GM23338 (cell line): ENCODE measurements around the gene BSPH1. TPM values are rescaled to one million over a fixed set of nuclear protein-coding genes. Genes with fewer than 3 reads are reported as not detected.

Source experiments
- ATAC-seq: fragments of 200-7000 bp; cut with Tn5 transposase; 3 replicates; pipeline ENCODE4 v1.9.1; 2020
- DNase-seq: peaks from one replicate; pipeline ENCODE4 v3.0.0-alpha.2; 2015; ENCODE audit warnings: low spot score
- H2AFZ ChIP-seq: fragments of 200-600 bp; sonication (generic); 2 replicates; pipeline ENCODE4 v1.8.0; 2016; ENCODE audit warnings: antibody characterized with exemption, mild to moderate bottlenecking, moderate library complexity
- H3F3A ChIP-seq: fragments of 200-600 bp; sonication (generic); replicated peaks from 2 replicates; pipeline ENCODE4 v1.8.0; 2017; ENCODE audit warnings: antibody characterized with exemption, mixed run types, low read depth
- H3K27ac ChIP-seq: fragments of 200-600 bp; sonication (generic); 2 replicates; pipeline ENCODE4 v1.6.1; 2016; ENCODE audit warnings: low read depth
- H3K27me3 ChIP-seq: fragments of 200-600 bp; sonication (generic); 2 replicates; pipeline ENCODE4 v1.8.0; 2016; ENCODE audit warnings: mild to moderate bottlenecking, mixed run types, moderate library complexity; ENCODE audit not compliant: insufficient read depth
- H3K36me3 ChIP-seq: fragments of 200-600 bp; sonication (generic); 2 replicates; pipeline ENCODE4 v1.8.0; 2016; ENCODE audit warnings: mild to moderate bottlenecking; ENCODE audit not compliant: insufficient read depth
- H3K4me1 ChIP-seq: fragments of 200-600 bp; sonication (generic); 2 replicates; pipeline ENCODE4 v1.8.0; 2016; ENCODE audit warnings: mild to moderate bottlenecking, moderate library complexity; ENCODE audit not compliant: insufficient read depth
- H3K4me2 ChIP-seq: fragments of 200-600 bp; sonication (generic); 2 replicates; pipeline ENCODE4 v1.7.1; 2017; ENCODE audit warnings: mixed run types
- H3K4me3 ChIP-seq: fragments of 200-600 bp; sonication (generic); 2 replicates; pipeline ENCODE4 v1.6.1; 2016; ENCODE audit warnings: mixed run types
- H3K79me2 ChIP-seq: fragments of 200-600 bp; sonication (generic); replicated peaks from 2 replicates; pipeline ENCODE4 v1.8.0; 2017; ENCODE audit warnings: mild to moderate bottlenecking; ENCODE audit not compliant: insufficient read depth
- H3K9me2 ChIP-seq: fragments of 200-600 bp; sonication (generic); 2 replicates; pipeline ENCODE4 v1.8.0; 2017; ENCODE audit not compliant: insufficient read depth
- H4K20me1 ChIP-seq: fragments of 200-600 bp; sonication (generic); replicated peaks from 2 replicates; pipeline ENCODE4 v1.8.0; 2017; ENCODE audit warnings: mild to moderate bottlenecking; ENCODE audit not compliant: insufficient read depth
- H3K27ac Mint-ChIP-seq: 2 replicates; pipeline ENCODE4 v1.8.0; 2020; ENCODE audit warnings: inconsistent platforms, mild to moderate bottlenecking, moderate library complexity, mixed read lengths
- H3K27me3 Mint-ChIP-seq: 3 replicates; pipeline ENCODE4 v1.8.0; 2022; ENCODE audit warnings: low read depth, mild to moderate bottlenecking, moderate library complexity, mixed read lengths, inconsistent platforms; ENCODE audit not compliant: insufficient read depth, poor library complexity
- H3K36me3 Mint-ChIP-seq: 3 replicates; pipeline ENCODE4 v1.8.0; 2021; ENCODE audit warnings: low read depth, mild to moderate bottlenecking, inconsistent platforms, moderate library complexity, mixed read lengths
- H3K4me1 Mint-ChIP-seq: 3 replicates; pipeline ENCODE4 v1.8.0; 2020; ENCODE audit warnings: mild to moderate bottlenecking, inconsistent platforms, mixed read lengths
- H3K4me3 Mint-ChIP-seq: 3 replicates; pipeline ENCODE4 v1.8.0; 2021; ENCODE audit warnings: moderate library complexity, mild to moderate bottlenecking, inconsistent platforms, mixed read lengths
- H3K9me3 Mint-ChIP-seq: 3 replicates; pipeline ENCODE4 v1.8.0; 2020; ENCODE audit warnings: moderate library complexity, mild to moderate bottlenecking, inconsistent platforms, mixed read lengths
- CREB1 ChIP-seq: fragments of 250-450 bp; sonication (Bioruptor Pico); IDR thresholded peaks from 2 replicates; pipeline ENCODE4 v1.5.0; 2020; ENCODE audit warnings: low read depth, mild to moderate bottlenecking, moderate library complexity
- EZH2 ChIP-seq: fragments of 200-600 bp; sonication (generic); IDR thresholded peaks from one replicate; pipeline ENCODE4 v1.8.0; 2017; ENCODE audit warnings: antibody characterized with exemption, mild to moderate bottlenecking, low read depth; ENCODE audit not compliant: unreplicated experiment
- EZH2phosphoT487 ChIP-seq: fragments of 200-600 bp; sonication (generic); IDR thresholded peaks from one replicate; pipeline ENCODE4 v1.8.1; 2018; ENCODE audit warnings: antibody characterized with exemption; ENCODE audit not compliant: unreplicated experiment
- JUNB ChIP-seq: IDR thresholded peaks from one replicate; pipeline ENCODE4 v1.6.1; 2016; ENCODE audit warnings: antibody characterized with exemption; ENCODE audit not compliant: unreplicated experiment
- NANOG ChIP-seq: IDR thresholded peaks from 2 replicates; pipeline ENCODE4 v1.6.1; 2016; ENCODE audit warnings: antibody characterized with exemption, borderline replicate concordance
- POLR2AphosphoS5 ChIP-seq: IDR thresholded peaks from 2 replicates; pipeline ENCODE4 v1.6.1; 2016; ENCODE audit warnings: antibody characterized with exemption, low read depth
- STAT1 ChIP-seq: IDR thresholded peaks from one replicate; pipeline ENCODE4 v1.6.1; 2016; ENCODE audit warnings: antibody characterized with exemption; ENCODE audit not compliant: unreplicated experiment
- ZNF114 ChIP-seq: fragments of 250-450 bp; sonication (Bioruptor Pico); IDR thresholded peaks from 2 replicates; pipeline ENCODE4 v1.5.0; 2020; ENCODE audit warnings: mild to moderate bottlenecking, moderate library complexity
- ZNF331 ChIP-seq: fragments of 250-450 bp; sonication (Bioruptor Pico); IDR thresholded peaks from 2 replicates; pipeline ENCODE4 v1.5.0; 2020; ENCODE audit warnings: low read depth, mild to moderate bottlenecking, moderate library complexity
- polyA plus RNA-seq: library from polyadenylated mRNA; unstranded; fragments of >200 nt; fragmentation: Nextera tagmentation; extraction: Ambion mirVana; gene quantifications from 2 replicates; pipeline ENCODE4 v1.2.1, GENCODE V29; 2016
- total RNA-seq: library from RNA; depleted of rRNA; stranded (reverse); fragments of >200 nt; shearing (Covaris generic); gene quantifications from 2 replicates; pipeline ENCODE4 v1.2.3, GENCODE V29; 2014
- TF ChIP-seq, protein P1 (sequence below): IDR thresholded peaks from 2 replicates; pipeline ENCODE4 v1.6.1; 2016; ENCODE audit warnings: antibody characterized with exemption
- TF ChIP-seq, protein P2 (sequence below): fragments of 250-450 bp; sonication (Bioruptor Pico); IDR thresholded peaks from 2 replicates; pipeline ENCODE4 v1.5.0; 2020; ENCODE audit warnings: mild to moderate bottlenecking, moderate library complexity
- TF ChIP-seq, protein P3 (sequence below): IDR thresholded peaks from one replicate; pipeline ENCODE4 v1.6.1; 2018; ENCODE audit warnings: antibody characterized with exemption; ENCODE audit not compliant: unreplicated experiment
- TF ChIP-seq, protein P4 (sequence below), 2 experiments: fragments of 200-600 bp in 1 of 2; sonication (generic) in 1 of 2; conservative IDR thresholded peaks; 2 replicates each; pipeline versions ENCODE4 v1.5.1 to v1.6.1; 2016 to 2017; ENCODE audit warnings: antibody characterized with exemption in 2 of 2, low read depth in 2 of 2, mild to moderate bottlenecking in 2 of 2, moderate library complexity in 1 of 2

BSPH1 gene
- total and polyA plus RNA-seq, 2 experiments from 2014 or later, result not detected

DNA sequence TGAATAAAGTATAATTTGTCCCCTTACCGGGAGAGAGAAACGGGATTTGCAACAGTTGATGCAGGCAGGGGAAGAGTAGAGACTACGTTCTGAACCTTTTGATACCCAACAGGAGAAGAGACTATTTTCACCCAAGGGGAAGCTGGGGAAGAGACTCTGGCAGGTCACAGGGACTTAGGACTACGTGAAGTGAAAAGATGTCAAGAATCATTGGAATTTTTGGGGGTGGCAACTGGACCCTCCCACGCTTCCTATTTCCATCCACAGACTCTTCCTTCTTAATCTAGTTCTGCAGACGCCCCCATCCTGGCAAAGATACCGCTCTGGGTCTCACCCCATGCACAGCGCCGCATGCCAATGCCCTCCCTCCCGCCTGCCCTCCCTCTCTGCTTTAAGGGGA is 38.1 kb upstream of the BSPH1 start:
- H3K27me3 ChIP-seq, result no peaks in the 10 kb centered on the region
- H4K20me1 ChIP-seq, result no peaks in the 10 kb centered on the region
- H3K27me3 Mint-ChIP-seq, result peaks cover 6% of the 10 kb centered on the region
- H3K4me3 ChIP-seq, result no peak overlapping the region
- no peak overlapping the region for H3K27ac Mint-ChIP-seq
- H3K36me3 ChIP-seq, result no peaks in the 10 kb centered on the region
- H3K79me2 ChIP-seq, result no peaks in the 10 kb centered on the region
- no peak overlapping the region for H3K27ac ChIP-seq
- DNase-seq (no peak), ATAC-seq (no peak)
- no peak overlapping the region for H3K4me2 ChIP-seq
- H3K9me2 ChIP-seq, result peaks cover 4% of the 10 kb centered on the region; the same call in 1 of the 2 replicates
- no peaks in the 10 kb centered on the region for H3K36me3 Mint-ChIP-seq
- peaks cover 2% of the 10 kb centered on the region; the same call in 2 of the 3 replicates for H3K9me3 Mint-ChIP-seq
- no peaks in the 10 kb centered on the region for H3K4me1 ChIP-seq
- H3F3A ChIP-seq, result no peaks in the 10 kb centered on the region
- no peaks in the 10 kb centered on the region for H3K4me1 Mint-ChIP-seq
- H2AFZ ChIP-seq, result peak overlapping the region; percentile 57
- no peak overlapping the region for H3K4me3 Mint-ChIP-seq
- TF ChIP-seq JUNB (no peak), ZNF331 (CRISPR knock-in tag) (no peak), EZH2 (no peak), EZH2phosphoT487 (no peak), STAT1 (no peak), NANOG (no peak), POLR2AphosphoS5 (no peak), ZNF114 (CRISPR knock-in tag) (no peak), CREB1 (no peak)
- TF ChIP-seq, protein P1, sequence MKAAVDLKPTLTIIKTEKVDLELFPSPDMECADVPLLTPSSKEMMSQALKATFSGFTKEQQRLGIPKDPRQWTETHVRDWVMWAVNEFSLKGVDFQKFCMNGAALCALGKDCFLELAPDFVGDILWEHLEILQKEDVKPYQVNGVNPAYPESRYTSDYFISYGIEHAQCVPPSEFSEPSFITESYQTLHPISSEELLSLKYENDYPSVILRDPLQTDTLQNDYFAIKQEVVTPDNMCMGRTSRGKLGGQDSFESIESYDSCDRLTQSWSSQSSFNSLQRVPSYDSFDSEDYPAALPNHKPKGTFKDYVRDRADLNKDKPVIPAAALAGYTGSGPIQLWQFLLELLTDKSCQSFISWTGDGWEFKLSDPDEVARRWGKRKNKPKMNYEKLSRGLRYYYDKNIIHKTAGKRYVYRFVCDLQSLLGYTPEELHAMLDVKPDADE, result no peak
- TF ChIP-seq, protein P2, sequence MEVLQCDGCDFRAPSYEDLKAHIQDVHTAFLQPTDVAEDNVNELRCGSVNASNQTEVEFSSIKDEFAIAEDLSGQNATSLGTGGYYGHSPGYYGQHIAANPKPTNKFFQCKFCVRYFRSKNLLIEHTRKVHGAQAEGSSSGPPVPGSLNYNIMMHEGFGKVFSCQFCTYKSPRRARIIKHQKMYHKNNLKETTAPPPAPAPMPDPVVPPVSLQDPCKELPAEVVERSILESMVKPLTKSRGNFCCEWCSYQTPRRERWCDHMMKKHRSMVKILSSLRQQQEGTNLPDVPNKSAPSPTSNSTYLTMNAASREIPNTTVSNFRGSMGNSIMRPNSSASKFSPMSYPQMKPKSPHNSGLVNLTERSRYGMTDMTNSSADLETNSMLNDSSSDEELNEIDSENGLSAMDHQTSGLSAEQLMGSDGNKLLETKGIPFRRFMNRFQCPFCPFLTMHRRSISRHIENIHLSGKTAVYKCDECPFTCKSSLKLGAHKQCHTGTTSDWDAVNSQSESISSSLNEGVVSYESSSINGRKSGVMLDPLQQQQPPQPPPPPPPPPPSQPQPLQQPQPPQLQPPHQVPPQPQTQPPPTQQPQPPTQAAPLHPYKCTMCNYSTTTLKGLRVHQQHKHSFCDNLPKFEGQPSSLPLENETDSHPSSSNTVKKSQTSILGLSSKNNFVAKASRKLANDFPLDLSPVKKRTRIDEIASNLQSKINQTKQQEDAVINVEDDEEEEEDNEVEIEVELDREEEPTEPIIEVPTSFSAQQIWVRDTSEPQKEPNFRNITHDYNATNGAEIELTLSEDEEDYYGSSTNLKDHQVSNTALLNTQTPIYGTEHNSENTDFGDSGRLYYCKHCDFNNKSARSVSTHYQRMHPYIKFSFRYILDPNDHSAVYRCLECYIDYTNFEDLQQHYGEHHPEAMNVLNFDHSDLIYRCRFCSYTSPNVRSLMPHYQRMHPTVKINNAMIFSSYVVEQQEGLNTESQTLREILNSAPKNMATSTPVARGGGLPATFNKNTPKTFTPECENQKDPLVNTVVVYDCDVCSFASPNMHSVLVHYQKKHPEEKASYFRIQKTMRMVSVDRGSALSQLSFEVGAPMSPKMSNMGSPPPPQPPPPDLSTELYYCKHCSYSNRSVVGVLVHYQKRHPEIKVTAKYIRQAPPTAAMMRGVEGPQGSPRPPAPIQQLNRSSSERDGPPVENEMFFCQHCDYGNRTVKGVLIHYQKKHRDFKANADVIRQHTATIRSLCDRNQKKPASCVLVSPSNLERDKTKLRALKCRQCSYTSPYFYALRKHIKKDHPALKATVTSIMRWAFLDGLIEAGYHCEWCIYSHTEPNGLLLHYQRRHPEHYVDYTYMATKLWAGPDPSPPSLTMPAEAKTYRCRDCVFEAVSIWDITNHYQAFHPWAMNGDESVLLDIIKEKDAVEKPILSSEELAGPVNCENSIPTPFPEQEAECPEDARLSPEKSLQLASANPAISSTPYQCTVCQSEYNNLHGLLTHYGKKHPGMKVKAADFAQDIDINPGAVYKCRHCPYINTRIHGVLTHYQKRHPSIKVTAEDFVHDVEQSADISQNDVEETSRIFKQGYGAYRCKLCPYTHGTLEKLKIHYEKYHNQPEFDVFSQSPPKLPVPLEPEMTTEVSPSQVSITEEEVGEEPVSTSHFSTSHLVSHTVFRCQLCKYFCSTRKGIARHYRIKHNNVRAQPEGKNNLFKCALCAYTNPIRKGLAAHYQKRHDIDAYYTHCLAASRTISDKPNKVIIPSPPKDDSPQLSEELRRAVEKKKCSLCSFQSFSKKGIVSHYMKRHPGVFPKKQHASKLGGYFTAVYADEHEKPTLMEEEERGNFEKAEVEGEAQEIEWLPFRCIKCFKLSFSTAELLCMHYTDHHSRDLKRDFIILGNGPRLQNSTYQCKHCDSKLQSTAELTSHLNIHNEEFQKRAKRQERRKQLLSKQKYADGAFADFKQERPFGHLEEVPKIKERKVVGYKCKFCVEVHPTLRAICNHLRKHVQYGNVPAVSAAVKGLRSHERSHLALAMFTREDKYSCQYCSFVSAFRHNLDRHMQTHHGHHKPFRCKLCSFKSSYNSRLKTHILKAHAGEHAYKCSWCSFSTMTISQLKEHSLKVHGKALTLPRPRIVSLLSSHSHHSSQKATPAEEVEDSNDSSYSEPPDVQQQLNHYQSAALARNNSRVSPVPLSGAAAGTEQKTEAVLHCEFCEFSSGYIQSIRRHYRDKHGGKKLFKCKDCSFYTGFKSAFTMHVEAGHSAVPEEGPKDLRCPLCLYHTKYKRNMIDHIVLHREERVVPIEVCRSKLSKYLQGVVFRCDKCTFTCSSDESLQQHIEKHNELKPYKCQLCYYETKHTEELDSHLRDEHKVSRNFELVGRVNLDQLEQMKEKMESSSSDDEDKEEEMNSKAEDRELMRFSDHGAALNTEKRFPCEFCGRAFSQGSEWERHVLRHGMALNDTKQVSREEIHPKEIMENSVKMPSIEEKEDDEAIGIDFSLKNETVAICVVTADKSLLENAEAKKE (CRISPR knock-in tag), result no peak
- TF ChIP-seq, protein P3, sequence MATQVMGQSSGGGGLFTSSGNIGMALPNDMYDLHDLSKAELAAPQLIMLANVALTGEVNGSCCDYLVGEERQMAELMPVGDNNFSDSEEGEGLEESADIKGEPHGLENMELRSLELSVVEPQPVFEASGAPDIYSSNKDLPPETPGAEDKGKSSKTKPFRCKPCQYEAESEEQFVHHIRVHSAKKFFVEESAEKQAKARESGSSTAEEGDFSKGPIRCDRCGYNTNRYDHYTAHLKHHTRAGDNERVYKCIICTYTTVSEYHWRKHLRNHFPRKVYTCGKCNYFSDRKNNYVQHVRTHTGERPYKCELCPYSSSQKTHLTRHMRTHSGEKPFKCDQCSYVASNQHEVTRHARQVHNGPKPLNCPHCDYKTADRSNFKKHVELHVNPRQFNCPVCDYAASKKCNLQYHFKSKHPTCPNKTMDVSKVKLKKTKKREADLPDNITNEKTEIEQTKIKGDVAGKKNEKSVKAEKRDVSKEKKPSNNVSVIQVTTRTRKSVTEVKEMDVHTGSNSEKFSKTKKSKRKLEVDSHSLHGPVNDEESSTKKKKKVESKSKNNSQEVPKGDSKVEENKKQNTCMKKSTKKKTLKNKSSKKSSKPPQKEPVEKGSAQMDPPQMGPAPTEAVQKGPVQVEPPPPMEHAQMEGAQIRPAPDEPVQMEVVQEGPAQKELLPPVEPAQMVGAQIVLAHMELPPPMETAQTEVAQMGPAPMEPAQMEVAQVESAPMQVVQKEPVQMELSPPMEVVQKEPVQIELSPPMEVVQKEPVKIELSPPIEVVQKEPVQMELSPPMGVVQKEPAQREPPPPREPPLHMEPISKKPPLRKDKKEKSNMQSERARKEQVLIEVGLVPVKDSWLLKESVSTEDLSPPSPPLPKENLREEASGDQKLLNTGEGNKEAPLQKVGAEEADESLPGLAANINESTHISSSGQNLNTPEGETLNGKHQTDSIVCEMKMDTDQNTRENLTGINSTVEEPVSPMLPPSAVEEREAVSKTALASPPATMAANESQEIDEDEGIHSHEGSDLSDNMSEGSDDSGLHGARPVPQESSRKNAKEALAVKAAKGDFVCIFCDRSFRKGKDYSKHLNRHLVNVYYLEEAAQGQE, result no peak
- TF ChIP-seq, protein P4, sequence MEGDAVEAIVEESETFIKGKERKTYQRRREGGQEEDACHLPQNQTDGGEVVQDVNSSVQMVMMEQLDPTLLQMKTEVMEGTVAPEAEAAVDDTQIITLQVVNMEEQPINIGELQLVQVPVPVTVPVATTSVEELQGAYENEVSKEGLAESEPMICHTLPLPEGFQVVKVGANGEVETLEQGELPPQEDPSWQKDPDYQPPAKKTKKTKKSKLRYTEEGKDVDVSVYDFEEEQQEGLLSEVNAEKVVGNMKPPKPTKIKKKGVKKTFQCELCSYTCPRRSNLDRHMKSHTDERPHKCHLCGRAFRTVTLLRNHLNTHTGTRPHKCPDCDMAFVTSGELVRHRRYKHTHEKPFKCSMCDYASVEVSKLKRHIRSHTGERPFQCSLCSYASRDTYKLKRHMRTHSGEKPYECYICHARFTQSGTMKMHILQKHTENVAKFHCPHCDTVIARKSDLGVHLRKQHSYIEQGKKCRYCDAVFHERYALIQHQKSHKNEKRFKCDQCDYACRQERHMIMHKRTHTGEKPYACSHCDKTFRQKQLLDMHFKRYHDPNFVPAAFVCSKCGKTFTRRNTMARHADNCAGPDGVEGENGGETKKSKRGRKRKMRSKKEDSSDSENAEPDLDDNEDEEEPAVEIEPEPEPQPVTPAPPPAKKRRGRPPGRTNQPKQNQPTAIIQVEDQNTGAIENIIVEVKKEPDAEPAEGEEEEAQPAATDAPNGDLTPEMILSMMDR (conservative IDR thresholded peaks at IDR 0.05; ENCODE audit: low read depth in 2 of 2), result no peak
